ENCODE results near the gene ELMO3. TPM values are rescaled to one million over a fixed set of nuclear protein-coding genes. Genes with fewer than 3 reads are reported as not detected.

Gene ELMO3
- total RNA-seq, 1 experiment from 2014 or later: 45.8 TPM

DNA sequence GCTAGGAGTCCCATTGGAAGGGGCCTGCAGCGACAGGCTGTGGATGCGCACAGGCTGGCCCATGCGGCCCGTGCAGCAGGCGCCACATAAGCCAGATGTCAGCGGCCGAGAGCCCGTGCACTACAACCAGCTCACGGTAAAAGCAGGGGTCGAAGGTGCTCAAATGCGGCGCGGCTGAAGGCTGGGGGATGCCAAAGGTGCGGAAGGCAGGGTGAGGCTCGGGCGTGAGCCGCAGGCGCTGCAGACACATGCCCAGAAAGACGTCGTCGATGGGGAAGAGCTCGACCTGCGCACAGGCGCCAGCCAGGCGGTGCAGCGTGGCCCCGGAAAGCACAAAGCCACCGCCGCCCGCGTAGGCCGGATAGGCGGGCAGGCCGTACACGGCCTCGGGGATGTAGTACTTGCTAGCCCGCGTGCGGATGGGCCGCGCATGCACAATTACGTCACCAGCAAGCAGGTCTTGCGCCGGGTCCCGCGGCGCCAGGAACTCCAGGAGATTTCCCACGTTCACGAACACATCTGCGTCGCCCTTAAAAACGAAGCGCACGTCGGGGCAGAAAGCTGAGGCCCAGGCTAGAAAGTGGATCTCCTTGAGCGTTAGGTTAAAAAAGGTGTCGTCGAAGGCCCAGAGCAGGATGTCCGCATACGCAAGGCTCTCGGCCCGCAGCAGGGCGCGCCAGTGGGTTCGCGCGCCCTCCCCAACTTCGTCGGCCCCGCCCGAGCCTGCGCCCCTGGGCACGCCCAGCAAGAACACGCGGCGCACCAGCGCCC, 49.5 kb upstream of the ELMO3 start:
- no peak overlapping the region for H3K9ac ChIP-seq (ENCODE audit: low read length)
- H3K79me2 ChIP-seq (ENCODE audit: insufficient read depth, low read length): no peaks in the 10 kb centered on the region
- peaks cover 16 to 26% of the 10 kb centered on the region in 2 experiments; a peak in 3 of 4 replicates for H3K36me3 ChIP-seq (ENCODE audit: control insufficient read depth in 1 of 2, insufficient read depth in 2 of 2, low read length in 2 of 2)
- no peak overlapping the region for H3K4me2 ChIP-seq (ENCODE audit: low read length)
- no peak overlapping the region for H2AFZ ChIP-seq (ENCODE audit: low read depth, low read length, poor library complexity, severe bottlenecking)
- BruUV-seq (replicated peaks): no TSS peak
- no peak for DNase-seq (ENCODE audit: low read depth, low spot score)
- H4K20me1 ChIP-seq (ENCODE audit: insufficient read depth): no peaks in the 10 kb centered on the region
- RAD21 ChIA-PET (ENCODE audit: low non-redundant PET in 1 of 2, low total read pairs in 2 of 2, uncharacterized antibody in 2 of 2, unreplicated experiment in 2 of 2): interaction anchor here in 1 of 2 experiments (1.1 kb wide), 1 partner anchor 131 kb away, joined by 4 read pairs; no protein-coding TSS in a partner anchor
- H3K27ac ChIP-seq (ENCODE audit: low read depth, low read length): peak overlapping the region; percentile 66; the same call in 1 of the 2 replicates
- intact Hi-C loops (cut with micrococcal nuclease): no loop called here
- TF ChIP-seq JUND (IDR thresholded peaks at IDR 0.05) (no peak), CBX3 (IDR thresholded peaks at IDR 0.05; ENCODE audit: low read depth) (no peak), RAD21 (IDR thresholded peaks at IDR 0.05; ENCODE audit: low read depth) (no peak), CEBPB (IDR thresholded peaks at IDR 0.05; ENCODE audit: low read depth) (no peak), SIN3A (IDR thresholded peaks at IDR 0.05; ENCODE audit: low read depth) (no peak), SRF (IDR thresholded peaks at IDR 0.05; ENCODE audit: low read depth) (no peak), EZH2phosphoT487 (IDR thresholded peaks at IDR 0.05; ENCODE audit: borderline replicate concordance) (no peak), FOSL1 (IDR thresholded peaks at IDR 0.05; ENCODE audit: low read depth) (no peak), ELF1 (IDR thresholded peaks at IDR 0.05; ENCODE audit: borderline replicate concordance, low read depth) (no peak), YY1 (IDR thresholded peaks at IDR 0.05; ENCODE audit: extremely low read depth, insufficient replicate concordance, low read depth, low read length) (no peak), POLR2A (IDR thresholded peaks at IDR 0.05; ENCODE audit: borderline replicate concordance, extremely low read depth, insufficient read depth, insufficient read length) (no peak), ZNF274 (IDR thresholded peaks at IDR 0.05; ENCODE audit: low read depth, low read length) (no peak), ZFX (IDR thresholded peaks at IDR 0.05) (no peak), EZH2 (IDR thresholded peaks at IDR 0.05) (no peak)
- TF ChIP-seq, protein P1, sequence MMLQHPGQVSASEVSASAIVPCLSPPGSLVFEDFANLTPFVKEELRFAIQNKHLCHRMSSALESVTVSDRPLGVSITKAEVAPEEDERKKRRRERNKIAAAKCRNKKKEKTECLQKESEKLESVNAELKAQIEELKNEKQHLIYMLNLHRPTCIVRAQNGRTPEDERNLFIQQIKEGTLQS (IDR thresholded peaks at IDR 0.05): no peak
- TF ChIP-seq, protein P2, sequence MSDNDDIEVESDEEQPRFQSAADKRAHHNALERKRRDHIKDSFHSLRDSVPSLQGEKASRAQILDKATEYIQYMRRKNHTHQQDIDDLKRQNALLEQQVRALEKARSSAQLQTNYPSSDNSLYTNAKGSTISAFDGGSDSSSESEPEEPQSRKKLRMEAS (IDR thresholded peaks at IDR 0.05): no peak
- TF ChIP-seq, protein P3, sequence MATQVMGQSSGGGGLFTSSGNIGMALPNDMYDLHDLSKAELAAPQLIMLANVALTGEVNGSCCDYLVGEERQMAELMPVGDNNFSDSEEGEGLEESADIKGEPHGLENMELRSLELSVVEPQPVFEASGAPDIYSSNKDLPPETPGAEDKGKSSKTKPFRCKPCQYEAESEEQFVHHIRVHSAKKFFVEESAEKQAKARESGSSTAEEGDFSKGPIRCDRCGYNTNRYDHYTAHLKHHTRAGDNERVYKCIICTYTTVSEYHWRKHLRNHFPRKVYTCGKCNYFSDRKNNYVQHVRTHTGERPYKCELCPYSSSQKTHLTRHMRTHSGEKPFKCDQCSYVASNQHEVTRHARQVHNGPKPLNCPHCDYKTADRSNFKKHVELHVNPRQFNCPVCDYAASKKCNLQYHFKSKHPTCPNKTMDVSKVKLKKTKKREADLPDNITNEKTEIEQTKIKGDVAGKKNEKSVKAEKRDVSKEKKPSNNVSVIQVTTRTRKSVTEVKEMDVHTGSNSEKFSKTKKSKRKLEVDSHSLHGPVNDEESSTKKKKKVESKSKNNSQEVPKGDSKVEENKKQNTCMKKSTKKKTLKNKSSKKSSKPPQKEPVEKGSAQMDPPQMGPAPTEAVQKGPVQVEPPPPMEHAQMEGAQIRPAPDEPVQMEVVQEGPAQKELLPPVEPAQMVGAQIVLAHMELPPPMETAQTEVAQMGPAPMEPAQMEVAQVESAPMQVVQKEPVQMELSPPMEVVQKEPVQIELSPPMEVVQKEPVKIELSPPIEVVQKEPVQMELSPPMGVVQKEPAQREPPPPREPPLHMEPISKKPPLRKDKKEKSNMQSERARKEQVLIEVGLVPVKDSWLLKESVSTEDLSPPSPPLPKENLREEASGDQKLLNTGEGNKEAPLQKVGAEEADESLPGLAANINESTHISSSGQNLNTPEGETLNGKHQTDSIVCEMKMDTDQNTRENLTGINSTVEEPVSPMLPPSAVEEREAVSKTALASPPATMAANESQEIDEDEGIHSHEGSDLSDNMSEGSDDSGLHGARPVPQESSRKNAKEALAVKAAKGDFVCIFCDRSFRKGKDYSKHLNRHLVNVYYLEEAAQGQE (IDR thresholded peaks at IDR 0.05; ENCODE audit: low read depth): no peak
- TF ChIP-seq, protein P4, sequence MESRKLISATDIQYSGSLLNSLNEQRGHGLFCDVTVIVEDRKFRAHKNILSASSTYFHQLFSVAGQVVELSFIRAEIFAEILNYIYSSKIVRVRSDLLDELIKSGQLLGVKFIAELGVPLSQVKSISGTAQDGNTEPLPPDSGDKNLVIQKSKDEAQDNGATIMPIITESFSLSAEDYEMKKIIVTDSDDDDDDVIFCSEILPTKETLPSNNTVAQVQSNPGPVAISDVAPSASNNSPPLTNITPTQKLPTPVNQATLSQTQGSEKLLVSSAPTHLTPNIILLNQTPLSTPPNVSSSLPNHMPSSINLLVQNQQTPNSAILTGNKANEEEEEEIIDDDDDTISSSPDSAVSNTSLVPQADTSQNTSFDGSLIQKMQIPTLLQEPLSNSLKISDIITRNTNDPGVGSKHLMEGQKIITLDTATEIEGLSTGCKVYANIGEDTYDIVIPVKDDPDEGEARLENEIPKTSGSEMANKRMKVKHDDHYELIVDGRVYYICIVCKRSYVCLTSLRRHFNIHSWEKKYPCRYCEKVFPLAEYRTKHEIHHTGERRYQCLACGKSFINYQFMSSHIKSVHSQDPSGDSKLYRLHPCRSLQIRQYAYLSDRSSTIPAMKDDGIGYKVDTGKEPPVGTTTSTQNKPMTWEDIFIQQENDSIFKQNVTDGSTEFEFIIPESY (IDR thresholded peaks at IDR 0.05; ENCODE audit: extremely low read depth, insufficient replicate concordance, low read length): no peak
- no peaks in the 10 kb centered on the region for H3K9me3 ChIP-seq (ENCODE audit: control insufficient read depth in 1 of 2, insufficient read depth in 1 of 2, low read depth in 1 of 2, low read length in 2 of 2)
- POLR2A ChIA-PET: no interaction called here
- peaks cover 3 to 18% of the 10 kb centered on the region in 2 experiments; a peak in 3 of 4 replicates for H3K4me1 ChIP-seq (ENCODE audit: control insufficient read depth in 1 of 2, insufficient read depth in 2 of 2, low read length in 2 of 2)
- CTCF ChIA-PET: interaction anchor here (0.5 kb wide), 1 partner anchor 29 kb away, joined by 4 read pairs; no protein-coding TSS in a partner anchor
- H3K4me3 ChIP-seq (replicated peaks in 1 of 2; ENCODE audit: low read depth in 1 of 2, low read length in 2 of 2): no peak overlapping the region
- no peaks in the 10 kb centered on the region for H3K9me2 ChIP-seq (ENCODE audit: insufficient read depth)
- no peaks in the 10 kb centered on the region for H3K27me3 ChIP-seq (ENCODE audit: insufficient read depth, low read length)
- ATAC-seq: no peak

All from HCT116 (cell line).